ENCODE measurements around the gene DNAH17. TPM values are rescaled to one million over a fixed set of nuclear protein-coding genes. Genes with fewer than 3 reads are reported as not detected.

DNAH17 gene
- total RNA-seq, 1 donor from 2014 or later: 2.8 TPM

DNA sequence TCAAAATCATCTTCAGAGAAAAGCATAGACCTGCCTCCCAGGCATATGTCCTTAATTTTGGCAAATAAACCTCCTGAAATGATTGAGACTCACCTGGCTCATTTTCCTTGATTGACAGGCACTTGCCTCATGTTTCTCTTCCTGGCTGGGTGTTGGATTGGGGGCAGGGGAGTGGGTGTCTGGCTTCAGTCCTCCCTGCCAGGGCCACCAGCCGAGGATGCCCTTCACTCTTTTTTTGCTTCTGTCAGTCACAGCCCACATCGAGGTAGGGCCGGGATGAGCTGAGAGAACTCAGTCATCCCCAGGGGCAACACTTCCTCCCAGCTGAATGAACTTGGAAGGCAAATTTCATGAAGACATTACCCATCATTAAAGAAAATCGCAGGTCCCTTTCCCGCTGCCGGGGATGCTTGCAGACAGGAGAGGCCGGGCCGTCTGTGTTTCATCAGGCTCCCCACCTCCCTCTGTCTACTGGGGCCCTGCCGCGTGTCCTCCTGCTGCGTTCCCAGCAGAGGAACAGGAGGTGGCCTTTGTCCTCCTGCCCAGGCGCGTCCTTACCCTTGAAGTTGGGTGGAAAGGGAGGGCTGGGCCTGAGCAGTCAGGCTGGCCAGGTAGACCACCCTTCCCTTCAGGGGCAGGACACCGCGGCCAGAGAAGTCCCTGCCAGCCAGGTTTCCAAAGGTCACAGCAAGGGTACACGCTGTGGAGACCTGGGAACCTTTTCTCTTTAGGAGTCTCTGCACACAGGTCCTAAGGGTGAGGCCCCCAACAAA, 11.2 kb upstream of the DNAH17 start:
- DNase-seq: no peak
- H3K27ac ChIP-seq: no peak overlapping the region
- H3K9me3 ChIP-seq: no peaks in the 10 kb centered on the region
- H3K27me3 ChIP-seq: no peaks in the 10 kb centered on the region
- no peak for ATAC-seq
- no peaks in the 10 kb centered on the region for H3K36me3 ChIP-seq
- intact Hi-C loops (cut with DNase I): no loop called here
- peaks cover 18% of the 10 kb centered on the region for H3K4me1 ChIP-seq
- TF ChIP-seq CTCF (IDR thresholded peaks at IDR 0.05): no peak
- H3K4me3 ChIP-seq: no peak overlapping the region

- H3K27me3 ChIP-seq: no peaks in the 10 kb centered on the region
- H3K4me3 ChIP-seq: no peak overlapping the region
- H3K36me3 ChIP-seq: no peaks in the 10 kb centered on the region
- ATAC-seq (no peak), DNase-seq (no peak)
- H3K9me3 ChIP-seq: no peaks in the 10 kb centered on the region
- intact Hi-C loops (cut with DNase I): no loop called here
- H3K4me1 ChIP-seq: no peaks in the 10 kb centered on the region
- no peak for TF ChIP-seq CTCF (IDR thresholded peaks at IDR 0.05)
- H3K27ac ChIP-seq: no peak overlapping the region
Observed at GRCh38 chr17:78585006-78585630, 7.9 kb upstream of the DNAH17 start.

DNA sequence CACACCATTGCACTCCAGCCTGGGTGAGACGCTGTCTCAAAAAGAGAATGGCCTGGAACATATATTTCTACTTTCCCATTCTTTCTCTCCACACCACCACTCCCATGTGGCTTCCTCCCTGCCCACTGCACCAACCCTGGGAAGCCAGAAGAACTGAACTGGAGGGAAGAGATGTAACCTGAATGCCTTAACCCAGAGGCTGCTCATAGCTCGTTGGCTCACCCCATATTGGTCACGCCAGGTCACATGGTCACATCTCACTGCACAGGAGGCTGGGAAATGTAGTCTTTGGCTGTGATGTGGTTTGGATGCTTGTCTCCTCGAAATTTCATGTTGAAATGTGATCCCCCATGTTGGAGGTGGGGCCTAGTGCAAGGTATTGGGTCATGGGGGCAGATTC, 5.9 kb upstream of the DNAH17 start:
- Histone ChIP-seq H3K27me3 (no peaks in the 10 kb centered on the region), H3K27ac (no peak overlapping the region), H3K36me3 (no peaks in the 10 kb centered on the region), H3K9me3 (no peaks in the 10 kb centered on the region), H3K4me1 (no peaks in the 10 kb centered on the region), H3K4me3 (no peak overlapping the region)
- intact Hi-C loops (cut with DNase I): no loop called here
- TF ChIP-seq CTCF (IDR thresholded peaks at IDR 0.05): no peak
- ATAC-seq: peak; percentile 56
- no peak for DNase-seq

DNA sequence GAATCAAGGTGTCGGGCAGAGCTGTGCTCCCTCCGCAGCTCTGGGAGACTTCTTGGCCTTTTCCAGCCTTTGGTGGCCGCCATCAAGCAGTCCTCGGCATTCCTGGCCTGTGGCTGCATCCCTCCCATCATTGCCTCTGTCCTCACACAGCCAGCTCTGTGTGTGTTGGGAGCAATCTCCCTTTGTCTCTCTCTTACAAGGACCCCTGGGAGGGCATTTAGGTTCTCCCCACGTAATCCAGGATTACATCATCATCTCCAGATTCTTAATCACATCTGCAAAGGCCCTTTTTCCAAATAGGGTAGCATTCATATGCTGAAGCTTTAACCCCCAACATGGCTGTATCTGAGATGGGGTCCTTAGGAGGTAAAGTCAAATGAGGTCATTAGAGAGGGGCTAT, 4.1 kb upstream of the DNAH17 start:
- ATAC-seq (no peak), DNase-seq (no peak)
- no peaks in the 10 kb centered on the region for H3K27me3 ChIP-seq
- no peak for TF ChIP-seq CTCF (IDR thresholded peaks at IDR 0.05)
- no peak overlapping the region for H3K27ac ChIP-seq
- intact Hi-C loops (cut with DNase I): no loop called here
- H3K36me3 ChIP-seq: no peaks in the 10 kb centered on the region
- H3K4me3 ChIP-seq: no peak overlapping the region
- H3K4me1 ChIP-seq: no peaks in the 10 kb centered on the region
- H3K9me3 ChIP-seq: no peaks in the 10 kb centered on the region

DNA sequence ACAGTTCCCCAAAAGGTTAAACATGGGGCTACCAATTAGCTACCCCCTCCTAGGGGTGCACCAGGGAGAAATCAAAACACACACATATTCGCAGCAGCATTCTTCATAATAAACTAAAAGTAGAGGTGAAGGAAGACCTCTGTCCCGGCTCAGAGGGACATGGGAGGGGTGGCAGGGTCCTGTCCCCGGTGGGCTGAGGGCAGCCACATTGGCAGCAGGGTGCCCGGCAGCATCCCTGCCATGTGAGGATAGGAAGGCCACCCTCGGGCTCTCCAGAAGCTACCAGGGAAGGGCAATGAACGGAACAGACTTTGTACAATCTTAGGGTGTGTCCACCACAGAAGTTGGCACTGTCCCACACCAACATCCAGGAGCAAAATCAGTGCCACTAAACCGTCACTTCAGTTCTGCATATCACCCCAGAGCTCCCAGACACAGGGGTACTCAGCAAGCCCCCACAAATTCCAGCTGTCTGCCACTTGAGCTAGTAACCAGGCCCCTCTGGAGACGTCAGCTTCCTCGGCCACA, 3.1 kb upstream of the DNAH17 start:
- H3K4me1 ChIP-seq: no peaks in the 10 kb centered on the region
- no peaks in the 10 kb centered on the region for H3K27me3 ChIP-seq
- intact Hi-C loops (cut with DNase I): no loop called here
- H3K27ac ChIP-seq: no peak overlapping the region
- no peak for TF ChIP-seq CTCF (IDR thresholded peaks at IDR 0.05)
- H3K36me3 ChIP-seq: no peaks in the 10 kb centered on the region
- ATAC-seq (peak; percentile 16), DNase-seq (no peak)
- no peaks in the 10 kb centered on the region for H3K9me3 ChIP-seq
- H3K4me3 ChIP-seq: no peak overlapping the region
